Measurements from ENCODE around the gene WDR33. TPM values are rescaled to one million over a fixed set of nuclear protein-coding genes. Genes with fewer than 3 reads are reported as not detected.

Gene WDR33
- total and polyA plus RNA-seq, 2 of the 13 experiments (the other 11 are each of a cell fraction or from before 2014, with no cell fraction given): 54.9 to 78.2 TPM

DNA sequence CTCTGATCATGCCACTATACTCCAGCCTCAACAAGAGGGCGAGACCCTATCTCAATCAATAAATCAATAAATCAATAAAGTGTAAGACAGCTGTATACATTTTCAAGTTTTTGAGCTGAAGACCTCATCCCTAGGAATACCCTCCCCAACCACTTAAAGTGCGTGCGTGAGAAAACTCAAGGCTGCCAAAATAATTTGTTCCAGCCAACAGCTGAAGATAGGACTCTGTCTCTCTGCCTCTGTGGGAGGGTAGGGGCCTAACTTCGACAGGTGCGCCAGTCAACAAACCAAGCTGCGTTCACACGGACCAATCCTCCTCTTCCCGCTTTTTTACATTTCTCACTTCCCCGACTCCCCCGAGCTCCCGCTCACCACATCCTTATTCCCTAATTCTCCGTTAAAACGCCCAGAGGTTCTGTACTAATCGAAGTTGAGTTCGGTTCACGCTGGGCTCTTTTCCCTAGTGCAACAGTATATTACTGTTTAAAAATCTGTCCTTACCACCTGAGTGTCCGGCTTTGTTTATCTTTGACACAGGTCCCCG lies 46.4 kb upstream of the WDR33 start (continued):
- TF ChIP-seq, protein P1, sequence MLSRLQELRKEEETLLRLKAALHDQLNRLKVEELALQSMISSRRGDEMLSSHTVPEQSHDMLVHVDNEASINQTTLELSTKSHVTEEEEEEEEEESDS (CRISPR knock-in tag; IDR thresholded peaks at IDR 0.05; ENCODE audit: borderline replicate concordance): peak; percentile 15; the same call in 1 of the 2 replicates
- TF ChIP-seq ZNF547 (CRISPR knock-in tag; IDR thresholded peaks at IDR 0.05) (0 out of 2 replicates have a peak, but pooled peaks have one; percentile 9), ZSCAN31 (CRISPR knock-in tag; IDR thresholded peaks at IDR 0.05; ENCODE audit: low read depth) (no peak), STAT5B (CRISPR knock-in tag; IDR thresholded peaks at IDR 0.05) (no peak), NFIC (IDR thresholded peaks at IDR 0.05; ENCODE audit: low read length) (no peak), MYC (CRISPR knock-in tag; IDR thresholded peaks at IDR 0.05; ENCODE audit: borderline replicate concordance) (no peak), POGZ (CRISPR knock-in tag; IDR thresholded peaks at IDR 0.05) (peak; percentile 7; the same call in 1 of the 2 replicates), ZNF207 (IDR thresholded peaks at IDR 0.05; ENCODE audit: borderline replicate concordance) (no peak), ZNF768 (CRISPR knock-in tag; IDR thresholded peaks at IDR 0.05) (no peak), SNAI1 (CRISPR knock-in tag; IDR thresholded peaks at IDR 0.05; ENCODE audit: borderline replicate concordance) (0 out of 2 replicates have a peak, but pooled peaks have one; percentile 66), ZKSCAN5 (CRISPR knock-in tag; IDR thresholded peaks at IDR 0.05) (0 out of 2 replicates have a peak, but pooled peaks have one; percentile 30), ZBTB38 (CRISPR knock-in tag; IDR thresholded peaks at IDR 0.05) (no peak), CHD4 (IDR thresholded peaks at IDR 0.05; ENCODE audit: borderline replicate concordance, low read length) (no peak), LCORL (IDR thresholded peaks at IDR 0.05) (no peak), LCORL (CRISPR knock-in tag; IDR thresholded peaks at IDR 0.05) (no peak; the same call in 1 of the 2 replicates)
- TF ChIP-seq, protein P2, sequence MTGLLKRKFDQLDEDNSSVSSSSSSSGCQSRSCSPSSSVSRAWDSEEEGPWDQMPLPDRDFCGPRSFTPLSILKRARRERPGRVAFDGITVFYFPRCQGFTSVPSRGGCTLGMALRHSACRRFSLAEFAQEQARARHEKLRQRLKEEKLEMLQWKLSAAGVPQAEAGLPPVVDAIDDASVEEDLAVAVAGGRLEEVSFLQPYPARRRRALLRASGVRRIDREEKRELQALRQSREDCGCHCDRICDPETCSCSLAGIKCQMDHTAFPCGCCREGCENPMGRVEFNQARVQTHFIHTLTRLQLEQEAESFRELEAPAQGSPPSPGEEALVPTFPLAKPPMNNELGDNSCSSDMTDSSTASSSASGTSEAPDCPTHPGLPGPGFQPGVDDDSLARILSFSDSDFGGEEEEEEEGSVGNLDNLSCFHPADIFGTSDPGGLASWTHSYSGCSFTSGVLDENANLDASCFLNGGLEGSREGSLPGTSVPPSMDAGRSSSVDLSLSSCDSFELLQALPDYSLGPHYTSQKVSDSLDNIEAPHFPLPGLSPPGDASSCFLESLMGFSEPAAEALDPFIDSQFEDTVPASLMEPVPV (CRISPR knock-in tag; IDR thresholded peaks at IDR 0.05): no peak
- TF ChIP-seq, protein P3, sequence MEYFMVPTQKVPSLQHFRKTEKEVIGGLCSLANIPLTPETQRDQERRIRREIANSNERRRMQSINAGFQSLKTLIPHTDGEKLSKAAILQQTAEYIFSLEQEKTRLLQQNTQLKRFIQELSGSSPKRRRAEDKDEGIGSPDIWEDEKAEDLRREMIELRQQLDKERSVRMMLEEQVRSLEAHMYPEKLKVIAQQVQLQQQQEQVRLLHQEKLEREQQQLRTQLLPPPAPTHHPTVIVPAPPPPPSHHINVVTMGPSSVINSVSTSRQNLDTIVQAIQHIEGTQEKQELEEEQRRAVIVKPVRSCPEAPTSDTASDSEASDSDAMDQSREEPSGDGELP (IDR thresholded peaks at IDR 0.05; ENCODE audit: borderline replicate concordance, low read depth): no peak
- TF ChIP-seq, protein P4, sequence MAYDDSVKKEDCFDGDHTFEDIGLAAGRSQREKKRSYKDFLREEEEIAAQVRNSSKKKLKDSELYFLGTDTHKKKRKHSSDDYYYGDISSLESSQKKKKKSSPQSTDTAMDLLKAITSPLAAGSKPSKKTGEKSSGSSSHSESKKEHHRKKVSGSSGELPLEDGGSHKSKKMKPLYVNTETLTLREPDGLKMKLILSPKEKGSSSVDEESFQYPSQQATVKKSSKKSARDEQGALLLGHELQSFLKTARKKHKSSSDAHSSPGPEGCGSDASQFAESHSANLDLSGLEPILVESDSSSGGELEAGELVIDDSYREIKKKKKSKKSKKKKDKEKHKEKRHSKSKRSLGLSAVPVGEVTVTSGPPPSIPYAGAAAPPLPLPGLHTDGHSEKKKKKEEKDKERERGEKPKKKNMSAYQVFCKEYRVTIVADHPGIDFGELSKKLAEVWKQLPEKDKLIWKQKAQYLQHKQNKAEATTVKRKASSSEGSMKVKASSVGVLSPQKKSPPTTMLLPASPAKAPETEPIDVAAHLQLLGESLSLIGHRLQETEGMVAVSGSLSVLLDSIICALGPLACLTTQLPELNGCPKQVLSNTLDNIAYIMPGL (CRISPR knock-in tag; IDR thresholded peaks at IDR 0.05; ENCODE audit: borderline replicate concordance in 1 of 2, low read depth in 1 of 2): no peak
- TF ChIP-seq, protein P5, sequence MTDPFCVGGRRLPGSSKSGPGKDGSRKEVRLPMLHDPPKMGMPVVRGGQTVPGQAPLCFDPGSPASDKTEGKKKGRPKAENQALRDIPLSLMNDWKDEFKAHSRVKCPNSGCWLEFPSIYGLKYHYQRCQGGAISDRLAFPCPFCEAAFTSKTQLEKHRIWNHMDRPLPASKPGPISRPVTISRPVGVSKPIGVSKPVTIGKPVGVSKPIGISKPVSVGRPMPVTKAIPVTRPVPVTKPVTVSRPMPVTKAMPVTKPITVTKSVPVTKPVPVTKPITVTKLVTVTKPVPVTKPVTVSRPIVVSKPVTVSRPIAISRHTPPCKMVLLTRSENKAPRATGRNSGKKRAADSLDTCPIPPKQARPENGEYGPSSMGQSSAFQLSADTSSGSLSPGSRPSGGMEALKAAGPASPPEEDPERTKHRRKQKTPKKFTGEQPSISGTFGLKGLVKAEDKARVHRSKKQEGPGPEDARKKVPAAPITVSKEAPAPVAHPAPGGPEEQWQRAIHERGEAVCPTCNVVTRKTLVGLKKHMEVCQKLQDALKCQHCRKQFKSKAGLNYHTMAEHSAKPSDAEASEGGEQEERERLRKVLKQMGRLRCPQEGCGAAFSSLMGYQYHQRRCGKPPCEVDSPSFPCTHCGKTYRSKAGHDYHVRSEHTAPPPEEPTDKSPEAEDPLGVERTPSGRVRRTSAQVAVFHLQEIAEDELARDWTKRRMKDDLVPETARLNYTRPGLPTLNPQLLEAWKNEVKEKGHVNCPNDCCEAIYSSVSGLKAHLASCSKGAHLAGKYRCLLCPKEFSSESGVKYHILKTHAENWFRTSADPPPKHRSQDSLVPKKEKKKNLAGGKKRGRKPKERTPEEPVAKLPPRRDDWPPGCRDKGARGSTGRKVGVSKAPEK (CRISPR knock-in tag; IDR thresholded peaks at IDR 0.05; ENCODE audit: borderline replicate concordance): 0 out of 2 replicates have a peak, but pooled peaks have one; percentile 9
- TF ChIP-seq, protein P6, sequence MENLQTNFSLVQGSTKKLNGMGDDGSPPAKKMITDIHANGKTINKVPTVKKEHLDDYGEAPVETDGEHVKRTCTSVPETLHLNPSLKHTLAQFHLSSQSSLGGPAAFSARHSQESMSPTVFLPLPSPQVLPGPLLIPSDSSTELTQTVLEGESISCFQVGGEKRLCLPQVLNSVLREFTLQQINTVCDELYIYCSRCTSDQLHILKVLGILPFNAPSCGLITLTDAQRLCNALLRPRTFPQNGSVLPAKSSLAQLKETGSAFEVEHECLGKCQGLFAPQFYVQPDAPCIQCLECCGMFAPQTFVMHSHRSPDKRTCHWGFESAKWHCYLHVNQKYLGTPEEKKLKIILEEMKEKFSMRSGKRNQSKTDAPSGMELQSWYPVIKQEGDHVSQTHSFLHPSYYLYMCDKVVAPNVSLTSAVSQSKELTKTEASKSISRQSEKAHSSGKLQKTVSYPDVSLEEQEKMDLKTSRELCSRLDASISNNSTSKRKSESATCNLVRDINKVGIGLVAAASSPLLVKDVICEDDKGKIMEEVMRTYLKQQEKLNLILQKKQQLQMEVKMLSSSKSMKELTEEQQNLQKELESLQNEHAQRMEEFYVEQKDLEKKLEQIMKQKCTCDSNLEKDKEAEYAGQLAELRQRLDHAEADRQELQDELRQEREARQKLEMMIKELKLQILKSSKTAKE (CRISPR knock-in tag; IDR thresholded peaks at IDR 0.05; ENCODE audit: borderline replicate concordance): no peak
